Suprapubic skin (tissue), 4 donors: Measurements from ENCODE around the gene TBXAS1.

Source experiments
- EP300 ChIP-seq: sonication (generic); formaldehyde crosslinking; IDR thresholded peaks from one replicate; pipeline ENCODE4 v1.6.1; 2017; ENCODE audit warnings: antibody characterized with exemption
- POLR2A ChIP-seq, 2 donors: fragments of 450-650 bp; IDR thresholded peaks; one replicate each; pipeline ENCODE4 v1.6.1; 2017; ENCODE audit warnings: antibody characterized with exemption in 2 of 2, mild to moderate bottlenecking in 2 of 2, moderate library complexity in 2 of 2
- POLR2AphosphoS5 ChIP-seq, 3 donors: sonication (generic); formaldehyde crosslinking; IDR thresholded peaks; one replicate each; pipeline ENCODE4 v1.6.1; 2017; ENCODE audit warnings: antibody characterized with exemption in 3 of 3
- TF ChIP-seq, protein P1 (sequence below), 2 donors: fragments of 200-600 bp in 1 of 2; fragments of 450-650 bp in 1 of 2; sonication (generic) in 1 of 2; IDR thresholded peaks; one replicate each; pipeline ENCODE4 v1.5.1; 2016 to 2019; ENCODE audit warnings: antibody characterized with exemption in 2 of 2, mild to moderate bottlenecking in 1 of 2, moderate library complexity in 1 of 2

DNA sequence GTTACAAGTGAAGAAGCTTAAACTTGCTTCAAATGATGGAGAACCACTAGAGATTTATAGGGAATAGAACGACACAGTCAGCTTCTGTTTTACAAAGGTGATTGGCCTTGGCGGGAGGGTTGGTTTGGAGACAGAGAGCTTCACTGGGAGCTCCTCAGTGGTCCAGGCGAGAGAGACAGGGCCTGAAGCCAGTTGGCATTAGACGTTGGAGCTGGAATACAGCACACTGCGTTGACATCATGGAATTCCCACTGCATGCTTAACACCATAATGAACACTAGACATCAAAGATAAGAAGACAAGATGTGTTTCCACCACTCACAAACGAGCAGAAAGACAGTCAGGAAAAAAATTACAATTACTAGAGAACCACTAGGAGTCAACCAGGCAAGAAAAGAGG lies 67.8 kb downstream of the TBXAS1 start:
- TF ChIP-seq POLR2AphosphoS5 (IDR thresholded peaks at IDR 0.05) (no peak), POLR2A (IDR thresholded peaks at IDR 0.05) (no peak), EP300 (no peak)
- TF ChIP-seq, protein P1, sequence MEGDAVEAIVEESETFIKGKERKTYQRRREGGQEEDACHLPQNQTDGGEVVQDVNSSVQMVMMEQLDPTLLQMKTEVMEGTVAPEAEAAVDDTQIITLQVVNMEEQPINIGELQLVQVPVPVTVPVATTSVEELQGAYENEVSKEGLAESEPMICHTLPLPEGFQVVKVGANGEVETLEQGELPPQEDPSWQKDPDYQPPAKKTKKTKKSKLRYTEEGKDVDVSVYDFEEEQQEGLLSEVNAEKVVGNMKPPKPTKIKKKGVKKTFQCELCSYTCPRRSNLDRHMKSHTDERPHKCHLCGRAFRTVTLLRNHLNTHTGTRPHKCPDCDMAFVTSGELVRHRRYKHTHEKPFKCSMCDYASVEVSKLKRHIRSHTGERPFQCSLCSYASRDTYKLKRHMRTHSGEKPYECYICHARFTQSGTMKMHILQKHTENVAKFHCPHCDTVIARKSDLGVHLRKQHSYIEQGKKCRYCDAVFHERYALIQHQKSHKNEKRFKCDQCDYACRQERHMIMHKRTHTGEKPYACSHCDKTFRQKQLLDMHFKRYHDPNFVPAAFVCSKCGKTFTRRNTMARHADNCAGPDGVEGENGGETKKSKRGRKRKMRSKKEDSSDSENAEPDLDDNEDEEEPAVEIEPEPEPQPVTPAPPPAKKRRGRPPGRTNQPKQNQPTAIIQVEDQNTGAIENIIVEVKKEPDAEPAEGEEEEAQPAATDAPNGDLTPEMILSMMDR (IDR thresholded peaks at IDR 0.05): no peak
